Renal cortical epithelial cell (primary cell): ENCODE data around the gene LONRF3. TPM values are rescaled to one million over a fixed set of nuclear protein-coding genes. Genes with fewer than 3 reads are reported as not detected.

Experiments
- DNase-seq: peaks from one replicate; pipeline ENCODE4 v3.0.0-alpha.2; 2011; ENCODE audit warnings: low read depth
- total RNA-seq: library from RNA; depleted of rRNA; stranded (reverse); fragments of >200 nt; gene quantifications from 2 replicates; pipeline ENCODE4 v1.2.3, GENCODE V29; 2014

LONRF3 gene
- total RNA-seq: 7.2 and 10.4 TPM in 2 replicates

DNA sequence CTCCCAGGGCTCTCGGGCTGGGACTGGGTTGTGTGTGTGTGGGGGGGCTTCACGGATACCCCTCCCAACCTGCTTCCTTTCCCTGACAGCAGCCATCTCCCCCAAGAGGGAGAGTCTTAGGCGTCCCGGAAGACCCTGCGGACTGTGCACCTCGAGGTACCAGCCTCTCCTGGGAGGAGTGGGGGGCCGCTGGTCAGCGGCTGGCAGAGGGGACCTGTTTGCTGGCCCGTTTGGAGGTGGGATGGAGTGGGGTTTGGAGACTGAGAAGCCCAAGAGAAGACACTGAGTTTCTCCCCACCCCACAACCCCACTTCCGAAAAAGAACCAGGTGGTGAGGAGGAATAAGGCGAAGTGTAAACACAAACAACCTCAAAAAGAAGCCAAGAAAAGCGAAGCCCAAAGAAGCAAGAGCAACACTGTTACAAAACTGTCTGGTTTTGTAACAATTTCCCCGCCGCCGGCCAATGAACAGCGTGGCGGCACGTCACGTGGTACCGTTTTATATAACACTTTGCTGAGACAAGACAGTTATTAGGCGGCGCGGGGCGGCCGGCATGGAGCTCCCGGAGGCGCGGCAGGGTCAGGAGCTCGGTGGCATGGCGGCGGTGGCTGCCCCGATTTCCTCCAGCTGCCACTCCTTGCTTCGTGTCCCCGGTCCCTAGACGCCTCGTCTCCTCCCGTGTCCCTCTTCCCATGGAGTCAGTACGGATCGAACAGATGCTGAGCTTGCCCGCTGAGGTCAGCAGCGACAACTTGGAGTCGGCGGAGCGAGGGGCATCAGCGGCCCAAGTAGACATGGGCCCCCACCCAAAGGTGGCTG is at the start of gene LONRF3:
Gene LONRF3 (plus strand): TSS at position 531 of the 820 bp plus-strand sequence. CDS start 163 bp downstream, at position 694.
- peak; percentile 21 for DNase-seq

DNA sequence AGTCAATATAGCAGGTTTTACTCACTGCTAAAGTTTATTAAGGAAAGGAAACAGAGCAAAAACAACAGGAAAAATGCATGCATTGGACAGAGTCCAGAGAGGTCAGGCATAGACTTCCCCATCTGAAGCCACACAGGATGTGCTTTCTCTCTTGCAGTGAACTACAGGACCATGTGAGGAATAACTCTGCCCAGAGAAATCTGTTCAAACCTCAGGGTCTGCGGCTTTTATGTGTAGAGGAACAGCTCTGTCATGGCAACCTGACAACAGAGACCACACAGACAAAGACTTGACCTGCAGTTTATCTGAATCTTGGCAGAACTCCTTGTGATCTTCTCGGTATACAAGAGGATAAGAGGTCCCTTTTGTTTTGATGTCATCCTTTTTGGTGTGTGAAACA is 46.3 kb upstream of the LONRF3 start:
- peak; percentile 4 for DNase-seq

GRCh38 chrX:118935352-118935751 is 39.1 kb upstream of the LONRF3 start:
- DNase-seq: no peak

GRCh38 chrX:118941147-118941546 is 33.3 kb upstream of the LONRF3 start:
- no peak for DNase-seq

DNA sequence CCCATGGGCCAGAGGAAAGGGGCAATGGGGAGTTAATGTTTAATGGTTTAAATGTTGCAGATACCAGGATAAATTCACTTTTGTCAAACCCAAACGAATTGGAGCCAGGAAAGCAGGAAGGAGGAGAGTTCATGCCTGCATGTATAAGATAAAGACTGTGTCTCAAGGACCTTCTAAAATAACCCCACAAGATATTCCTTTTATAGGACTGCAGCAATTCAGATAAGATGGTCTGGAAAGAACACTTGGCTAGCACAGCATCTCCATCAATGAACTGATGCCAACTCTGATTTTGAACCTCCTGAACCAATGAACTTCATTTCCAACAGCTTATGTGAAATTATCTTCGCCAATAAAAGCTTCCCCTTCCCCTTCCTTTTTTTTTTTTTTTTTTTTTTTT is 31.3 kb upstream of the LONRF3 start:
- DNase-seq: no peak

- DNase-seq: no peak
Observed at GRCh38 chrX:118945921-118946320, 28.5 kb upstream of the LONRF3 start.

DNA sequence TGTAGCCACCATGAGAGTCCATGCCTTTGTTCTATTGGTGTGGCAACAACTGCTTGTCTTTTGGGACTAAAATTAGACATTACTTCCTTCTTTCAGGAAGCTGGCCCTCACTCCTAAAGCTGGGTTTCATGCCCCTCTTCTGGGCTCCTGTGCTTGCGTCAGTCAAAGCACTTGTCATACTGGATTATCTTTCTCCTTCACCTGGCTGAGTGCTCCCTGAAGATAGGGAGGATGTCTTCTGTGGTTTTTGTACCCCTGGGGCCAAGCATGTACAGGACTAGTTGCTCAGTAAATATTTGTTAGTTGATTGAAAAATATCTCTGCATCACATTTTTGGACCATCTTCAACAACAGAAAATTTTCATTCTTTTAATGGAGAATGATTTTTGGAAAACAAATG is 26.1 kb upstream of the LONRF3 start:
- no peak for DNase-seq

DNA sequence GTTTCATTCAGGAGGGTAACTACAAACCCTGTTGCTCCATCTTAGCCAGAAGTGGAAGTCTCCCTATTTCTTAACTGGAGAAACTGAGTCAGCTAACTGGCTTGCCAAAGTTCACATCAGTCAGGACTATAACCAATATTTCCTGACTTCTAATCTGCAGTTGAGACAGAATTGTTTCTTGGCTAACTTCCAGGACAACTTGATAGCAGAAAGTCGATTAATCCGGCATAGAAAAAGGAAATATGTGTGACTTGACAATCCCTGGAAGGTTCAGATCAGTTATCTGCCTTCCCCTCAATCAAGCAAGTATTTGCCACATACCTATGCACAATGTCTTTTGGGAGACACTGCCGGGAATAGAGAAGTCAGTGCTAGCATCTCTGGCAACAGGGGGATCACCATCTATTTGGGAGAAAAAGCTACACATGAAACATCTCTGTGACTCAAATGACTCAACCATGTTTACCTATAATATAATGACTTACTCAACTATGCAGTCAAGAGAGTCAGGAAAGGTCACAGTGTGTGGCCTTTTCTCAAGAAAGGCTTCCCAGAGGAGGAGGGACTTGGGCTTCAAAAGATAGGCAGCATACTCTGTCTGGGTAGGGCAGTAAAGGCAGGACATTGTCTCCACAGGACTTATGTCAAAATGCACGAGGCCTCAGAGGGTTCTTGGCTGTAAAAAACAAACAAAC is 12.4 kb upstream of the LONRF3 start:
- peak; percentile 64 for DNase-seq

- DNase-seq: peak; percentile 21
Observed at GRCh38 chrX:118963159-118963558, 11.3 kb upstream of the LONRF3 start.

- no peak for DNase-seq
Observed at GRCh38 chrX:118964252-118964651, 10.2 kb upstream of the LONRF3 start.

GRCh38 chrX:118965395-118965794 is 9.0 kb upstream of the LONRF3 start:
- no peak for DNase-seq

GRCh38 chrX:118968031-118968430 is 6.4 kb upstream of the LONRF3 start:
- DNase-seq: peak; percentile 59

GRCh38 chrX:118971552-118971951 is 2.9 kb upstream of the LONRF3 start:
- no peak for DNase-seq

DNA sequence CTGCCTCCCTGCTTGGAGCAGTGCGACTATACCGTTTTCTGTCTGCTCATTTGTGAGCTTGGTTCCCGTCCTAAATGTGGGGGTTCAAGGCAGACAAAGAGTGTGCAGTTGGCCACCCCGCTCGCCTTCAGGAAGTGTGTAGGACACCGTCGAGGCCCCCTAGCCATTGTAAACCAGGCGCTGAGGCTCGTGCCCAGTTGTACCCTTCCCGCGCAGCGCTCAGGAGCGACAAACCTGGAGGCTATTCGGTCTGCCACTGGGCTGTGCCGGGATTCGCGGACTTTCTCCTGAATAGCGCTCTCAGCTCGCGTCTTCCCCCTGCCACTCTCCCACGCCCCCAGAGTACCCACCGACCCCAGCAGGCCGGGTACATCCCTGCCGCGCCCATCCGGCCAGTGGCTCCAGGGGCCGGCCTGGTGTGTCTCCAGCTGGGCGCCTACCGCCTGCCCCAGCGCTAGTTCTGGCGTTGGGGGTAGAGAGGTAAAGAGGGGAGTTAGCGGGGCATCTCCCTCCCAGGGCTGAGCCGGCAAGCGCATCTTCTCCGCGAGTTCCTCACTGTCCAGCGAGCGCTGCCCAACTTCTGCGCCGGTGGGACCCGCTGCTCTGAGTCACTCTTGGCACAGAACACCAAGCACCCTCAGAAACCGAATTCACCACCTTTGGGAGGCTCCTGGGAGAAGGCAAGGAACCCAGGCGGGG is 880 bp upstream of the LONRF3 start:
- DNase-seq: no peak

GRCh38 chrX:118974908-118975671 is 672 bp downstream of the LONRF3 start:
- no peak for DNase-seq

GRCh38 chrX:118975831-118976598 is 1.6 kb downstream of the LONRF3 start:
- peak; percentile 57 for DNase-seq

- DNase-seq: peak; percentile 42
Observed at GRCh38 chrX:118976599-118977340, 2.4 kb downstream of the LONRF3 start.

GRCh38 chrX:118977424-118977823 is 3.0 kb downstream of the LONRF3 start:
- no peak for DNase-seq

DNA sequence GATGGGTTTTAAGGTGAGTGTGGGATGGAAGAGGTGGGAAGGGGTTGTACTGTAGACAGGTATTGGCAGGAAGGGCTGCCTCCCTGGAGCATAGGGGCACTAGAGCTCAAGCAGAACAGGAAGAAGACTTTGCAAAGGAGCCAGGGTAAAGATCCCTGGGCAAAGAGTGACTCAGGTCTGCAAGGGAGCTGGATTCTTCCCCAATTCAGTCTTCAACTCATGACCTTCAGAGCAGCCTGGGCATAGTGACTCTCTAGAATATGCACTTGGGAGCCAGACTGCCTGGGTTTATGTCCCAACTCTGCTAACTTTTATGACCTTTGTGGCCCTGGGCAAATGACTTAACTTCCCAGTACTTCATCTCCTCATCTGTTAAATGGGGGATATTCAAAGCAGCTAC is 4.0 kb downstream of the LONRF3 start:
- DNase-seq: peak; percentile 18

- no peak for DNase-seq
Observed at GRCh38 chrX:118980761-118981160, 6.3 kb downstream of the LONRF3 start.
